ENCODE measurements around the gene GNG14. TPM values are rescaled to one million over a fixed set of nuclear protein-coding genes. Genes with fewer than 3 reads are reported as not detected.
"Not testable (repeated sequence)": the region's sequence is repeated elsewhere in the genome, so short reads cannot be mapped to it uniquely, and the experiment has no call there.

The GNG14 gene
- total RNA-seq, 1 donor from 2014 or later: not detected

GRCh38 chr19:12666265-12667048, 21.3 kb upstream of the GNG14 start, which contains the start of the genes MAN2B1 and WDR83:
Gene MAN2B1, minus strand, starts transcription at chr19:12666742. Its CDS starts 41 bp downstream, at chr19:12666701.
Gene WDR83, plus strand, starts transcription at chr19:12666807. Its CDS starts 2,984 bp downstream, at chr19:12669791.
- intact Hi-C loops (cut with micrococcal nuclease): loop anchor here (1.0 to 5.0 kb wide), 7 partner anchors 53 to 744 kb away; partner anchors contain the start of genes ZNF443, ZNF563 and ZNF799

- intact Hi-C loops (cut with micrococcal nuclease): loop anchor here (2.0 to 5.0 kb wide), 6 partner anchors 69 to 746 kb away; partner anchors contain the start of genes GET3, ZNF443, ZNF563 and ZNF799
Observed at GRCh38 chr19:12667731-12668302, 20.0 kb upstream of the GNG14 start.

GRCh38 chr19:12668346-12668745, 19.5 kb upstream of the GNG14 start:
- intact Hi-C loops (cut with micrococcal nuclease): loop anchor here (2.0 to 5.0 kb wide), 5 partner anchors 68 to 746 kb away; partner anchors contain the start of genes GET3, ZNF563 and ZNF799

GRCh38 chr19:12668932-12669269, 18.9 kb upstream of the GNG14 start:
- intact Hi-C loops (cut with micrococcal nuclease): loop anchor here (1.0 to 5.0 kb wide), 10 partner anchors 12 to 747 kb away; partner anchors contain the start of genes DHPS, FBXW9, GET3 and ZNF490

- intact Hi-C loops (cut with micrococcal nuclease): loop anchor here (1.0 to 5.0 kb wide), 10 partner anchors 12 to 747 kb away; partner anchors contain the start of genes DHPS, FBXW9, GET3 and ZNF490
Observed at GRCh38 chr19:12669270-12670158, 18.3 kb upstream of the GNG14 start.

GRCh38 chr19:12670159-12670928, 17.5 kb upstream of the GNG14 start:
- intact Hi-C loops (cut with micrococcal nuclease): no loop called here

- intact Hi-C loops (cut with micrococcal nuclease): loop anchor here (1.0 kb wide), 2 partner anchors 32 to 108 kb away; no protein-coding TSS in a partner anchor
Observed at GRCh38 chr19:12672744-12673143, 15.1 kb upstream of the GNG14 start.

GRCh38 chr19:12675399-12675798, 12.4 kb upstream of the GNG14 start:
- intact Hi-C loops (cut with micrococcal nuclease): no loop called here

GRCh38 chr19:12675940-12676339, 11.9 kb upstream of the GNG14 start:
- intact Hi-C loops (cut with micrococcal nuclease): loop anchor here (1.0 kb wide), 2 partner anchors 112 to 171 kb away; no protein-coding TSS in a partner anchor

GRCh38 chr19:12676384-12676792, 11.4 kb upstream of the GNG14 start:
- intact Hi-C loops (cut with micrococcal nuclease): loop anchor here (1.0 kb wide), 2 partner anchors 112 to 171 kb away; no protein-coding TSS in a partner anchor

GRCh38 chr19:12676928-12677327, 10.9 kb upstream of the GNG14 start:
- intact Hi-C loops (cut with micrococcal nuclease): loop anchor here (1.0 kb wide), 2 partner anchors 113 to 170 kb away; no protein-coding TSS in a partner anchor

- intact Hi-C loops (cut with micrococcal nuclease): not testable (repeated sequence)
Observed at GRCh38 chr19:12678039-12678438, 9.8 kb upstream of the GNG14 start.

- intact Hi-C loops (cut with micrococcal nuclease): loop anchor here (2.0 to 5.0 kb wide), 3 partner anchors 111 to 472 kb away; partner anchors contain the start of genes IER2, JUNB, STX10 and ZNF44
Observed at GRCh38 chr19:12680034-12680433, 7.8 kb upstream of the GNG14 start.

GRCh38 chr19:12681074-12681987, 6.5 kb upstream of the GNG14 start, which contains the start of gene DHPS:
Gene DHPS, minus strand, starts transcription at chr19:12681880. Its CDS starts 114 bp downstream, at chr19:12681766.
- intact Hi-C loops (cut with micrococcal nuclease): loop anchor here (1.0 to 5.0 kb wide), 11 partner anchors 12 to 518 kb away; partner anchors contain the start of genes FBXW9, GET3, IER2 and JUNB

GRCh38 chr19:12685831-12686230, 2.0 kb upstream of the GNG14 start:
- intact Hi-C loops (cut with micrococcal nuclease): no loop called here

- intact Hi-C loops (cut with micrococcal nuclease): no loop called here
Observed at GRCh38 chr19:12689012-12689411, 1.2 kb downstream of the GNG14 start.

GRCh38 chr19:12689581-12690216, 1.9 kb downstream of the GNG14 start:
- intact Hi-C loops (cut with micrococcal nuclease): no loop called here

GRCh38 chr19:12692960-12693359, 5.2 kb downstream of the GNG14 start:
- intact Hi-C loops (cut with micrococcal nuclease): no loop called here

All from T-helper 1 cell treated with Interleukin-12 subunit alpha and Interleukin-12 subunit beta and Interleukin-4 antibody, amounts not matched to agents 30 ng/mL and 1 ng/mL, for 36 hours (primary cell).